Neural cell (in vitro differentiated cells): ENCODE data around the gene HIPK4. TPM values are rescaled to one million over a fixed set of nuclear protein-coding genes. Genes with fewer than 3 reads are reported as not detected.

Source experiments
- H2AFZ ChIP-seq: fragments of 200-600, 300-800 bp; sonication (generic), shearing (Covaris generic); 2 replicates; pipeline ENCODE4 v1.6.0; 2014; ENCODE audit warnings: low read depth, mild to moderate bottlenecking, antibody characterized with exemption, low read length, moderate library complexity
- H3F3A ChIP-seq: fragments of 200-600 bp; shearing (Covaris generic); 2 replicates; pipeline ENCODE4 v1.6.1; 2016; ENCODE audit warnings: mild to moderate bottlenecking, moderate library complexity, mixed read lengths, antibody characterized with exemption, low read length; ENCODE audit not compliant: insufficient read depth, poor library complexity, severe bottlenecking
- H3K27ac ChIP-seq: fragments of 200-600, 300-800 bp; sonication (generic), shearing (Covaris generic); 2 replicates; pipeline ENCODE4 v1.5.1; 2014; ENCODE audit warnings: mild to moderate bottlenecking, low read length, moderate library complexity
- H3K27me3 ChIP-seq: fragments of 300-800, 200-600 bp; sonication (generic), shearing (Covaris generic); 2 replicates; pipeline ENCODE4 v1.6.0; 2014; ENCODE audit warnings: mild to moderate bottlenecking, low read depth, low read length, moderate library complexity; ENCODE audit not compliant: insufficient read depth
- H3K36me3 ChIP-seq: fragments of 300-800, 200-600 bp; sonication (generic), shearing (Covaris generic); 2 replicates; pipeline ENCODE4 v1.5.1; 2014; ENCODE audit warnings: mild to moderate bottlenecking, antibody characterized with exemption, low read length, moderate library complexity; ENCODE audit not compliant: insufficient read depth
- H3K4me2 ChIP-seq: fragments of 300-800, 200-600 bp; sonication (generic), shearing (Covaris generic); 2 replicates; pipeline ENCODE4 v1.6.0; 2014; ENCODE audit warnings: mild to moderate bottlenecking, low read length
- H3K4me3 ChIP-seq: fragments of 300-800, 200-600 bp; sonication (generic), shearing (Covaris generic); 2 replicates; pipeline ENCODE4 v1.5.1; 2014; ENCODE audit warnings: mild to moderate bottlenecking, low read length, moderate library complexity
- H3K79me2 ChIP-seq: fragments of 200-600 bp; shearing (Covaris generic); replicated peaks from 2 replicates; pipeline ENCODE4 v1.6.0; 2014; ENCODE audit warnings: mild to moderate bottlenecking, low read length, moderate library complexity; ENCODE audit not compliant: insufficient read depth
- H3K9ac ChIP-seq: fragments of 300-800, 200-600 bp; sonication (generic), shearing (Covaris generic); 2 replicates; pipeline ENCODE4 v1.6.1; 2016; ENCODE audit warnings: mild to moderate bottlenecking, low read length, mixed read lengths
- H3K9me2 ChIP-seq: fragments of 200-600 bp; shearing (Covaris generic); 2 replicates; pipeline ENCODE4 v1.6.1; 2016; ENCODE audit warnings: mild to moderate bottlenecking, low read length, mixed read lengths; ENCODE audit not compliant: insufficient read depth
- H3K9me3 ChIP-seq: fragments of 200-600, 300-800 bp; sonication (generic), shearing (Covaris generic); 2 replicates; pipeline ENCODE4 v1.6.1; 2016; ENCODE audit warnings: mild to moderate bottlenecking, mixed run types, low read length, moderate library complexity, mixed read lengths
- H4K20me1 ChIP-seq: fragments of 200-600 bp; shearing (Covaris generic); 2 replicates; pipeline ENCODE4 v1.6.1; 2016; ENCODE audit warnings: mild to moderate bottlenecking, mixed run types; ENCODE audit not compliant: insufficient read depth
- CTCF ChIP-seq: fragments of 450-650 bp; IDR thresholded peaks from 2 replicates; pipeline ENCODE4 v1.5.1; 2014; ENCODE audit warnings: antibody characterized with exemption, mild to moderate bottlenecking, moderate library complexity; ENCODE audit not compliant: poor library complexity, severe bottlenecking
- EP300 ChIP-seq: fragments of 450-650 bp; conservative IDR thresholded peaks from 2 replicates; pipeline ENCODE4 v1.6.1; 2014; ENCODE audit warnings: antibody characterized with exemption, mild to moderate bottlenecking, moderate library complexity; ENCODE audit not compliant: poor library complexity, severe bottlenecking
- EZH2 ChIP-seq: fragments of 200-600, 300-800 bp; shearing (Covaris generic), sonication (generic); IDR thresholded peaks from 2 replicates; pipeline ENCODE4 v1.6.1; 2014; ENCODE audit warnings: antibody characterized with exemption, low read length, borderline replicate concordance, mild to moderate bottlenecking; ENCODE audit not compliant: insufficient read depth, poor library complexity, severe bottlenecking
- MXI1 ChIP-seq: fragments of 450-650 bp; conservative IDR thresholded peaks from 2 replicates; pipeline ENCODE4 v1.6.1; 2014; ENCODE audit warnings: antibody characterized with exemption, mild to moderate bottlenecking; ENCODE audit not compliant: poor library complexity, severe bottlenecking
- POLR2AphosphoS5 ChIP-seq: IDR thresholded peaks from 2 replicates; pipeline ENCODE4 v1.6.1; 2012
- RAD21 ChIP-seq: fragments of 450-650 bp; conservative IDR thresholded peaks from 2 replicates; pipeline ENCODE4 v1.6.1; 2014; ENCODE audit warnings: antibody characterized with exemption, mild to moderate bottlenecking, moderate library complexity
- REST ChIP-seq: IDR thresholded peaks from 2 replicates; pipeline ENCODE4 v1.6.1; 2012; ENCODE audit warnings: borderline replicate concordance
- SMC3 ChIP-seq: fragments of 450-650 bp; conservative IDR thresholded peaks from 2 replicates; pipeline ENCODE4 v1.6.1; 2014; ENCODE audit warnings: antibody characterized with exemption, mild to moderate bottlenecking, moderate library complexity; ENCODE audit not compliant: poor library complexity
- TAF1 ChIP-seq: IDR thresholded peaks from 2 replicates; pipeline ENCODE4 v1.6.1; 2012; ENCODE audit warnings: low read depth
- polyA plus RNA-seq: library from polyadenylated mRNA; depleted of rRNA; stranded (reverse); fragments of >200 nt; gene quantifications from 2 replicates; pipeline ENCODE4 v1.2.3, GENCODE V29; 2014

HIPK4 gene
- polyA plus RNA-seq, 1 donor from 2014 or later: not detected

DNA sequence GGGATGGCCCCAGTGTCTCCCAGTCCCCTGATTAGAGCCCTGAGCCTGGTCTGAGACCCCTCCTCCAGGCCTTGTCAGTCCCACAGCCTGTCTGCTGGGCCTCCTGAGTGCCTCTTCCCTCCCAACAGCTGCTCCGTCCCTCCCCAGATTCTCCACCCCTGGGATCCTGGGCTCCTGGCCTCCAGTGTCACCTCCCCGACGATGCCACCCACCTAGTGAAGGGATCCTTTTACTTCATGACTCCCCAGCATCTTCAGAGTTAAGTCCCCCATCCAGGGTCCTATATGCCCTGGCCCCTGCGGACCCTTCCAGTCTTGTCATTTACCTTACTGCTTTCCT lies 27.6 kb upstream of the HIPK4 start:
- Histone ChIP-seq H3F3A (no peaks in the 10 kb centered on the region), H3K9me3 (no peaks in the 10 kb centered on the region), H3K9me2 (no peaks in the 10 kb centered on the region), H2AFZ (no peak overlapping the region), H3K27ac (no peak overlapping the region), H3K27me3 (no peaks in the 10 kb centered on the region), H3K4me2 (no peak overlapping the region), H3K79me2 (no peaks in the 10 kb centered on the region), H3K4me3 (no peak overlapping the region), H3K36me3 (no peaks in the 10 kb centered on the region), H3K9ac (no peak overlapping the region), H4K20me1 (no peaks in the 10 kb centered on the region)
- TF ChIP-seq POLR2AphosphoS5: no peak
- no peak for TF ChIP-seq MXI1
- TF ChIP-seq CTCF: no peak
- TF ChIP-seq RAD21: no peak
- TF ChIP-seq EZH2: no peak
- no peak for TF ChIP-seq EP300
- TF ChIP-seq REST: no peak
- no peak for TF ChIP-seq TAF1

GRCh38 chr19:40416918-40417642 lies 27.1 kb upstream of the HIPK4 start:
- Histone ChIP-seq H3K9me2 (no peaks in the 10 kb centered on the region), H3K9ac (no peak overlapping the region), H3K79me2 (no peaks in the 10 kb centered on the region), H3K9me3 (no peaks in the 10 kb centered on the region), H3K4me3 (no peak overlapping the region), H4K20me1 (no peaks in the 10 kb centered on the region), H3K36me3 (no peaks in the 10 kb centered on the region), H2AFZ (no peak overlapping the region), H3K4me2 (no peak overlapping the region), H3K27me3 (no peaks in the 10 kb centered on the region), H3K27ac (no peak overlapping the region), H3F3A (no peaks in the 10 kb centered on the region)
- TF ChIP-seq EP300 (no peak), MXI1 (no peak), TAF1 (no peak), REST (no peak), CTCF (no peak), RAD21 (no peak), SMC3 (no peak), POLR2AphosphoS5 (no peak), EZH2 (no peak)
